Measurements from ENCODE around the gene OGFR. TPM values are rescaled to one million over a fixed set of nuclear protein-coding genes. Genes with fewer than 3 reads are reported as not detected.

OGFR gene
- total RNA-seq, 1 experiment from 2014 or later = 73.6 TPM

DNA sequence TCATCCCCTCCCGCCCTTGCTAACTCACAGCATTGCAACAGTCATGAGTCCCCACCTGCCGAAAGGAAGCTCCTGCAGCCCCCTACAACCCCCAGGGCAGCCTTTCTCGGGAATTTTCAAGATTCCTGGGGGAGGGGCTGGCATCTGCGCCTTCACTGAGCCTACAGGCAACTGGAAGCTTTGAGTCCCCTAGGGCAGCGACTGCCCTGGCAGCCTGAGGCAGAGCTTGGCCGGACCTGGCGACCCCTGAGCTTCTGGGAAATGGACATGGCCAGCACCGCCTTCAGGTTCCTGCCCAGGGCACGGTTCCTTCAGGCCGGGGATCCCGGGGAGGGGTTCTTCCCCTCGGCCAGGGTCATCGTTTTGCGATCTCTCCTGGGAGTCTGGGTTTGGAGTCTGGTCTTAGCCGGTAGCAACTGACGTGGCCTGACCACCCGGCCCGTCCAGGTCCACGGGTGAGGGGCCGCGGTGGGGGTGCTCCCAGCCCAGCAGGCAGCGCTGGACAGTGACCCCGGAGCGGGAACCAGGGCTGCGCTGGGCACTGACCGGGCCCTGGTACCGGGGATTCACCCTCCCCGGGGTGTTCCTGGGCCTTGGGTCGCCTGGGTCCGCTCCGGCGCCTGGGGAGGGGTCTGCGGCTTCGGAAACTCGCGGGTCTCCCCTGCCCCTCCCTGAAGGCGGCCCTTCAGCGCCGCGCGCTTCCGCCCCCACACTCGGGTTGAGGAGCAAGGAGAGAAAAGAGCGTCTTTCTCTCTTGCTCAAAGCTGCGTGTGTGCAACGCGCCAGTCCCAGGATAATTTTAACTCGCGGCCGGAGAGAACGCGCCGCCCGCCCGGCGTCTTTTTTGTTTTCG lies 11.6 kb downstream of the OGFR start:
- no peaks in the 10 kb centered on the region for H3K9me2 ChIP-seq (ENCODE audit: insufficient read depth)
- H3K36me3 ChIP-seq (ENCODE audit: control insufficient read depth in 1 of 2, insufficient read depth in 2 of 2, low read length in 2 of 2) = peaks cover 5 to 9% of the 10 kb centered on the region in 2 experiments; a peak in 3 of 4 replicates
- BruUV-seq (replicated peaks) = no TSS peak
- CTCF ChIA-PET = interaction anchor here (1.2 kb wide), 1 partner anchor 59 kb away, joined by 3 read pairs; no protein-coding TSS in a partner anchor
- RAD21 ChIA-PET (ENCODE audit: low non-redundant PET in 1 of 2, low total read pairs in 2 of 2, uncharacterized antibody in 2 of 2, unreplicated experiment in 2 of 2) = no interaction called here
- peaks cover 49 to 58% of the 10 kb centered on the region in 2 experiments for H3K4me1 ChIP-seq (ENCODE audit: control insufficient read depth in 1 of 2, insufficient read depth in 2 of 2, low read length in 2 of 2)
- peak overlapping the region; percentile 72 for H3K4me2 ChIP-seq (ENCODE audit: low read length)
- DNase-seq (ENCODE audit: low read depth, low spot score) (no peak), ATAC-seq (no peak)
- intact Hi-C loops (cut with micrococcal nuclease) = no loop called here
- POLR2A ChIA-PET = interaction anchor here (0.9 to 1.3 kb wide), 2 partner anchors 12 to 59 kb away, joined by 3 read pairs; partner anchors contain the start of gene OGFR
- H2AFZ ChIP-seq (ENCODE audit: low read depth, low read length, poor library complexity, severe bottlenecking) = no peak overlapping the region
- H3K27ac ChIP-seq (ENCODE audit: low read depth, low read length) = peak overlapping the region; percentile 64; the same call in 1 of the 2 replicates
- peak overlapping the region; percentile 35 to 45 for H3K4me3 ChIP-seq (replicated peaks in 1 of 2; ENCODE audit: low read depth in 1 of 2, low read length in 2 of 2)
- peak overlapping the region; percentile 56 for H3K9ac ChIP-seq (ENCODE audit: low read length)
- H3K9me3 ChIP-seq (ENCODE audit: control insufficient read depth in 1 of 2, insufficient read depth in 1 of 2, low read depth in 1 of 2, low read length in 2 of 2) = no peaks in the 10 kb centered on the region
- no peak for TF ChIP-seq SRF (IDR thresholded peaks at IDR 0.05; ENCODE audit: low read depth)
- no peaks in the 10 kb centered on the region for H3K79me2 ChIP-seq (ENCODE audit: insufficient read depth, low read length)
- no peaks in the 10 kb centered on the region for H3K27me3 ChIP-seq (ENCODE audit: insufficient read depth, low read length)
- no peaks in the 10 kb centered on the region for H4K20me1 ChIP-seq (ENCODE audit: insufficient read depth)

DNA sequence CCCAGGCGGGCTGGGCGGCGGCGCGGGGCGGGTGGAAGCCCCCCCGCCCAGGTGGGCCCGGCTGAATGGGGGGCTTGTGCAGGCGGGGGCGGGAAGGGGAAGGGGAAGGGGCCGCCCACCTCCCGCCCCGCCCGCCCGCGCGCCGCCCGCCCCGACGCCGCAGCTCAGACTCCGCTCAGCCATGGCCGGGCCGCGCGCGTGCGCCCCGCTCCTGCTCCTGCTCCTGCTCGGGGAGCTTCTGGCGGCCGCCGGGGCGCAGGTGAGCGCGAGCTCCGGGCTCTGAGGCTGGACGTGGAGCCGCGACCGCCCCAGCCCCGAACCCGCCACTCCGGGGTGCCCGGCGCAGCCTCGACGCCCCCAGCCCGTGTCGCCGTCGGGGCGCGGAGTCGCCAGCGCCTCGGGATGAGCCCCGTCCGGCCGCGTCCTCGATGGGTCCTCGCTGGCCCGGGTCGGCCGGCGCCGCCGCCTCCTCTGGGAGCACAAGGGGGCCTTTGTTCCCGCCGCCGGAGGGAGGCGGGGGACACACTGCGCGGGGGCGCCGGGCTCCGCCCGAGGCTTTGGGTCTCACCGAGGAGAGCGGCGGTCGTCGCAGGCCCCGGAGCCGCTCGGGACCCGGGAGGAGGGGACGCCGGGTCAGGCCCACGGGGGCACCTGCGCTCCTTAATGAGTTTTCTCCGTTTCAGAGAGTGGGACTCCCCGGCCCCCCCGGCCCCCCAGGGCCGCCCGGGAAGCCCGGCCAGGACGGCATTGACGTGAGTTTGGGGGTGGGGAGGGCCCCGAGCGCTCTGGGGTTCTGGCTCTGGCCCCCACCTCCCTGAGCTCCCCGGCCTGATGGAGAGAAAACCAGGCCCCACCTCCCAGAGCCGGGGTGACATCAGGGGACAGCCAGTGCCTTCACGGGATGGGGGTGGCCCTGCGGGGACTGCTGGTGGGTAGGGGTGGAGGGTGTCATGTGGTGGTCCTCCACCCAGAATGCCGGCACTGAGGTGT lies 12.5 kb downstream of the OGFR start, which contains the start of gene COL9A3:
COL9A3 (plus strand) TSS at position 167 of the 990 bp plus-strand sequence; CDS start at position 182, 15 bp downstream.
- POLR2A ChIA-PET = no interaction called here
- Histone ChIP-seq H3K9me2 (ENCODE audit: insufficient read depth) (no peaks in the 10 kb centered on the region), H3K36me3 (ENCODE audit: control insufficient read depth in 1 of 2, insufficient read depth in 2 of 2, low read length in 2 of 2) (peaks cover 0 to 2% of the 10 kb centered on the region in 2 experiments; a peak in 2 of 4 replicates), H2AFZ (ENCODE audit: low read depth, low read length, poor library complexity, severe bottlenecking) (no peak within 1 kb of the TSS), H3K79me2 (ENCODE audit: insufficient read depth, low read length) (no peaks in the 10 kb centered on the region), H4K20me1 (ENCODE audit: insufficient read depth) (no peaks in the 10 kb centered on the region), H3K9ac (ENCODE audit: low read length) (peak within 1 kb of the TSS; percentile 56), H3K4me2 (ENCODE audit: low read length) (peak within 1 kb of the TSS; percentile 72), H3K9me3 (ENCODE audit: control insufficient read depth in 1 of 2, insufficient read depth in 1 of 2, low read depth in 1 of 2, low read length in 2 of 2) (no peaks in the 10 kb centered on the region), H3K4me3 (replicated peaks in 1 of 2; ENCODE audit: low read depth in 1 of 2, low read length in 2 of 2) (peak within 1 kb of the TSS; percentile 35 to 45), H3K27ac (ENCODE audit: low read depth, low read length) (peak within 1 kb of the TSS; percentile 72; the same call in 1 of the 2 replicates), H3K4me1 (ENCODE audit: control insufficient read depth in 1 of 2, insufficient read depth in 2 of 2, low read length in 2 of 2) (peaks cover 51 to 64% of the 10 kb centered on the region in 2 experiments), H3K27me3 (ENCODE audit: insufficient read depth, low read length) (no peaks in the 10 kb centered on the region)
- no TSS peak for BruUV-seq (replicated peaks)
- CTCF ChIA-PET = no interaction called here
- intact Hi-C loops (cut with micrococcal nuclease) = no loop called here
- RAD21 ChIA-PET (ENCODE audit: low non-redundant PET in 1 of 2, low total read pairs in 2 of 2, uncharacterized antibody in 2 of 2, unreplicated experiment in 2 of 2) = no interaction called here
- DNase-seq (ENCODE audit: low read depth, low spot score) = no peak
- TF ChIP-seq TCF7L2 (IDR thresholded peaks at IDR 0.05; ENCODE audit: borderline replicate concordance, extremely low read depth, insufficient read depth, insufficient read length) (peak; percentile 71), CEBPB (IDR thresholded peaks at IDR 0.05; ENCODE audit: low read depth) (no peak), JUND (IDR thresholded peaks at IDR 0.05) (no peak), SIN3A (IDR thresholded peaks at IDR 0.05; ENCODE audit: low read depth) (no peak)
- no peak for ATAC-seq

Measured in HCT116 (cell line).